ENCODE data around the gene HAL. TPM values are rescaled to one million over a fixed set of nuclear protein-coding genes. Genes with fewer than 3 reads are reported as not detected.
A peak's percentile ranks its signal among the peaks of the same experiment; 100 is the strongest.

HAL gene
- total RNA-seq (2022): 1.4 TPM in 2 replicates
- Bru-seq, nascent RNA: percentile 45 among the genes with signal in this experiment
- BruChase-seq, experiment 1, labeled RNA remaining after a 6-hour chase: percentile 38 among the genes with signal in this experiment
- percentile 43 among the genes with signal in this experiment for BruChase-seq, experiment 2, labeled RNA remaining after a 2-hour chase
- long read RNA-seq: 0 reads

- CTCF ChIA-PET: interaction anchor here (0.5 to 0.6 kb wide), 2 partner anchors 50 to 334 kb away, joined by 3 read pairs; no protein-coding TSS in a partner anchor
- no peaks in the 10 kb centered on the region for H3K36me3 Mint-ChIP-seq (ENCODE audit: insufficient read depth, unreplicated experiment)
- TF ChIP-seq CTCF (IDR thresholded peaks at IDR 0.05; ENCODE audit: unreplicated experiment): no peak
- DNase-seq: peak; percentile 21
- no peaks in the 10 kb centered on the region for H3K9me3 Mint-ChIP-seq (ENCODE audit: low read depth, unreplicated experiment)
- intact Hi-C loops (cut with micrococcal nuclease; ENCODE audit: unreplicated experiment): loop anchor here (5.0 kb wide), 2 partner anchors 34 to 174 kb away; no protein-coding TSS in a partner anchor
- peaks cover 12% of the 10 kb centered on the region for H3K27me3 Mint-ChIP-seq (ENCODE audit: unreplicated experiment)
- H3K27ac Mint-ChIP-seq (ENCODE audit: unreplicated experiment): peak within 1 kb of the TSS; percentile 7
- H3K4me1 Mint-ChIP-seq (ENCODE audit: low read depth, unreplicated experiment): peaks cover 33% of the 10 kb centered on the region
- no TSS peak for BruUV-seq (replicated peaks)
- H3K4me3 Mint-ChIP-seq (ENCODE audit: low read depth, unreplicated experiment): no peak within 1 kb of the TSS
Measured at GRCh38 chr12:95996034-95996658, at the start of gene HAL. TSS of gene HAL (minus strand) at chr12:95996344. CDS start at chr12:95995910, 434 bp downstream.

DNA sequence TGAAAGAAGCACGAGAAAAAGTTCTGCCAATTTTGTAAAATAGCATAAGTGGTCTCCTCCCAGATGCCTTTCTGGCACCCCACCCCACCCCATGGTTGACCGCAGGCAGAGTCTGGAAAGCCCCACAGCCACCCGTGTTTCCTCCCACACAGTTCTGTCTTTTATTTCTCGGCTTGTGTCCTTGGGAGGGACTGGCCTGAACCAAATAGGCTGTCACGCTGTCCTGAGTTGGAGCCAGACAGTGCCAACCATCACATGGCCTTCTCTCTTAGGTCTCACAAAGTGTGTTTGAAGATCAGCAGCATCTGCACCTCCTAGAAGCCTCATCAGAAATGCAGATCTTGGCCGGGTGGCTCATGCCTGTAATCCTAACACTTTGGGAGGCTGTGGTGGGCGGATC lies 49.4 kb upstream of the HAL start:
- BruUV-seq (replicated peaks): no TSS peak
- no peak for TF ChIP-seq CTCF (IDR thresholded peaks at IDR 0.05; ENCODE audit: unreplicated experiment)
- H3K9me3 Mint-ChIP-seq (ENCODE audit: low read depth, unreplicated experiment): no peaks in the 10 kb centered on the region
- H3K4me1 Mint-ChIP-seq (ENCODE audit: low read depth, unreplicated experiment): peaks cover 65% of the 10 kb centered on the region
- intact Hi-C loops (cut with micrococcal nuclease; ENCODE audit: unreplicated experiment): loop anchor here (5.0 kb wide), 2 partner anchors 67 to 352 kb away; no protein-coding TSS in a partner anchor
- CTCF ChIA-PET: interaction anchor here (0.7 to 1.6 kb wide), 2 partner anchors 9 to 50 kb away, joined by 3 read pairs; partner anchors contain the start of gene HAL
- H3K27ac Mint-ChIP-seq (ENCODE audit: unreplicated experiment): no peak overlapping the region
- no peaks in the 10 kb centered on the region for H3K27me3 Mint-ChIP-seq (ENCODE audit: unreplicated experiment)
- DNase-seq: no peak
- no peak overlapping the region for H3K4me3 Mint-ChIP-seq (ENCODE audit: low read depth, unreplicated experiment)
- H3K36me3 Mint-ChIP-seq (ENCODE audit: insufficient read depth, unreplicated experiment): peaks cover 12% of the 10 kb centered on the region

DNA sequence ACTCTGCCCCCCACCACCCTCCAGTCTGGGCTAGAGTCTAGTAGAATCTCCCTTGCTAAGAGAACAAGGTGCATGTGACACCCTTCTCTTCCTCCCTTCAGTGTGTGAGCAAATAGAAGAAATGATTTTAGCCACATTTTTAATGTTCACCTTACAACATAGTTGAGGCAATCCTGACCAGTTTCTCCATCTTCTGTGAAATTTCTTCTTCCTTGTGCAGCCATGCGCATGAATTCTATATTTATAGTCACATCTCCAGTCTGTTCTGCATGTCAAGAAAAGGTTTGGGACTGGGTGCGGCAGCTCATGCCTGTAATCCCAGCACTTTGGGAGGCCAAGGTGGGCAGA lies 48.8 kb upstream of the HAL start:
- BruUV-seq (replicated peaks): no TSS peak
- intact Hi-C loops (cut with micrococcal nuclease; ENCODE audit: unreplicated experiment): loop anchor here (5.0 kb wide), 2 partner anchors 67 to 352 kb away; no protein-coding TSS in a partner anchor
- DNase-seq: no peak
- peaks cover 60% of the 10 kb centered on the region for H3K4me1 Mint-ChIP-seq (ENCODE audit: low read depth, unreplicated experiment)
- H3K9me3 Mint-ChIP-seq (ENCODE audit: low read depth, unreplicated experiment): no peaks in the 10 kb centered on the region
- CTCF ChIA-PET: interaction anchor here (1.6 kb wide), 1 partner anchor 9 kb away, joined by 3 read pairs; no protein-coding TSS in a partner anchor
- peaks cover 12% of the 10 kb centered on the region for H3K36me3 Mint-ChIP-seq (ENCODE audit: insufficient read depth, unreplicated experiment)
- H3K4me3 Mint-ChIP-seq (ENCODE audit: low read depth, unreplicated experiment): no peak overlapping the region
- peak overlapping the region; percentile 50 for H3K27ac Mint-ChIP-seq (ENCODE audit: unreplicated experiment)
- H3K27me3 Mint-ChIP-seq (ENCODE audit: unreplicated experiment): no peaks in the 10 kb centered on the region
- no peak for TF ChIP-seq CTCF (IDR thresholded peaks at IDR 0.05; ENCODE audit: unreplicated experiment)

DNA sequence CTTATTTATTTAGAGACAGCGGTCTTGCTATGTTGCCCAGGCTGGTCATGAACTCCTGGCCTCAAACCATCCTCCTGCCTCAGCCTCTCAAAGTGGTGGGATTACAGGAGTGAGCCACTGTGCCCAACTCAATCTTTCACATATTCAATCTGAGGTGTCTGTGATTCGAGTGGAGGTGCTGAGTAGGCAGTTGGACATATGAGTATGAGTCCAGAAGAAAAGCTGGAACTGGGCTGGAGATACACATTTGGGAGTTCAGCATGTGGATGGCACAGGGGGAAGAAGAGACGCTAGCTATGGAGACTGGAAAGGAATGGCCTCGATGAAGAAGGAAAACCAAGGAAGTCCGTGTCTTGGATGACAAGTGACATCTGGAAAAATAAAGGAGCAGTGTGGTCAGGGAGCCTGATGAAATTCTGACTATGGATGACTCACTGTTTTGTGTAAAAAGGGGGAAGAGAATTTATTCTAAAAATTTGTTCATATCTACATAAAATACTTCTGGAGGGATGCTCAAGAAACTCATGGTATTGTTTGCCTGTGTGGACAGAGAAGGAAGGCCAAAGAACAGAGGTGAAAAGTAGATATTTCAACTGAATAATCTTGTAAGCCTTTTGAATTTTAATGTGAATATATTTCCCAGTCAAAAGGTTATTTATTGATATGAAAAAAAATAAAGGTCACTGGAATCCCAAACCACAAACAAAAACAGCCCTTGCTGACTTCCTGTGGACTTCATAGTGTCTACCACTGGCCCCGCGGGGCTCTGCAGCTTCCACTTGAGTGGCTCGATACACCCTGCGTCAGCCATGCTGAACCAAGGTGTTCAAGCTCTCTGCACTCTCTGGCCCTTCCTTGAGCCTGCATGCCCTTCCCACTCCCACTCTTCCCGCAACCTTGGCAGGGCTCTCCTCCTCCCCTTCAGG lies 48.1 kb upstream of the HAL start:
- TF ChIP-seq CTCF (IDR thresholded peaks at IDR 0.05; ENCODE audit: unreplicated experiment): no peak
- CTCF ChIA-PET: interaction anchor here (1.6 kb wide), 1 partner anchor 8 kb away, joined by 3 read pairs; no protein-coding TSS in a partner anchor
- intact Hi-C loops (cut with micrococcal nuclease; ENCODE audit: unreplicated experiment): no loop called here
- BruUV-seq (replicated peaks): no TSS peak
- no peak overlapping the region for H3K4me3 Mint-ChIP-seq (ENCODE audit: low read depth, unreplicated experiment)
- no peaks in the 10 kb centered on the region for H3K9me3 Mint-ChIP-seq (ENCODE audit: low read depth, unreplicated experiment)
- no peaks in the 10 kb centered on the region for H3K27me3 Mint-ChIP-seq (ENCODE audit: unreplicated experiment)
- no peak for DNase-seq
- peaks cover 54% of the 10 kb centered on the region for H3K4me1 Mint-ChIP-seq (ENCODE audit: low read depth, unreplicated experiment)
- peak overlapping the region; percentile 50 for H3K27ac Mint-ChIP-seq (ENCODE audit: unreplicated experiment)
- peaks cover 12% of the 10 kb centered on the region for H3K36me3 Mint-ChIP-seq (ENCODE audit: insufficient read depth, unreplicated experiment)

Data from Calu3 (cell line).